GM12864 (cell line): ENCODE measurements around the gene DNASE2B.
"Not testable (repeated sequence)": the region's sequence is repeated elsewhere in the genome, so short reads cannot be mapped to it uniquely, and the experiment has no call there.

Experiments used
- DNase-seq: peaks from one replicate; pipeline ENCODE4 v3.0.0-alpha.2; 2011; ENCODE audit warnings: low read depth
- H3K4me3 ChIP-seq: 2 replicates; pipeline ENCODE4 v1.5.1; 2011; ENCODE audit warnings: mild to moderate bottlenecking, low read depth, low read length, control low read depth
- CTCF ChIP-seq: IDR thresholded peaks from 2 replicates; pipeline ENCODE4 v1.5.1; 2011; ENCODE audit warnings: low read depth, mild to moderate bottlenecking, moderate library complexity, low read length, control low read depth, inconsistent platforms; ENCODE audit errors: missing control alignments

The DNASE2B gene

GRCh38 chr1:84434081-84434769 lies 35.9 kb downstream of the DNASE2B start:
- H3K4me3 ChIP-seq = no peak overlapping the region
- TF ChIP-seq CTCF = no peak
- DNase-seq = no peak

- H3K4me3 ChIP-seq = no peak overlapping the region
- DNase-seq = no peak
- no peak for TF ChIP-seq CTCF
Observed at GRCh38 chr1:84434801-84435549, 36.7 kb downstream of the DNASE2B start.

- no peak for DNase-seq
- TF ChIP-seq CTCF = no peak
- no peak overlapping the region for H3K4me3 ChIP-seq
Observed at GRCh38 chr1:84436876-84437655, 38.8 kb downstream of the DNASE2B start.

GRCh38 chr1:84442256-84442655 lies 44.0 kb downstream of the DNASE2B start:
- H3K4me3 ChIP-seq = no peak overlapping the region
- peak; percentile 70 for DNase-seq
- TF ChIP-seq CTCF = peak; percentile 43

- DNase-seq, H3K4me3 ChIP-seq: not testable (repeated sequence)
Observed at GRCh38 chr1:84442747-84443646, 44.7 kb downstream of the DNASE2B start.

- DNase-seq, H3K4me3 ChIP-seq: not testable (repeated sequence)
Observed at GRCh38 chr1:84448704-84449103, 50.4 kb downstream of the DNASE2B start.

GRCh38 chr1:84450910-84451309 lies 52.6 kb downstream of the DNASE2B start:
- DNase-seq = no peak
- no peak overlapping the region for H3K4me3 ChIP-seq
- TF ChIP-seq CTCF = no peak
